Activated naive CD4-positive, alpha-beta T cell treated with anti-CD3 and anti-CD28 coated beads for 36 hours (primary cell): ENCODE results near the gene GPC1. TPM values are rescaled to one million over a fixed set of nuclear protein-coding genes. Genes with fewer than 3 reads are reported as not detected.
A peak's percentile ranks its signal among the peaks of the same experiment; 100 is the strongest.

Experiments used
- CTCF ChIA-PET: fragments of 350-600 bp; sonication (Branson Sonifier 250); formaldehyde crosslinking; loops from one replicate; lab custom pipeline; 2021; ENCODE audit warnings: antibody characterized with exemption; lab: Charles Lee
- DNase-seq: peaks from one replicate; pipeline ENCODE4 v3.0.0-alpha.2; 2020
- H3K27ac Mint-ChIP-seq: one replicate; pipeline ENCODE4 v1.8.0; 2021; ENCODE audit warnings: mild to moderate bottlenecking, mixed read lengths
- H3K27me3 Mint-ChIP-seq: one replicate; pipeline ENCODE4 v1.8.0; 2021; ENCODE audit warnings: low read depth, mixed read lengths
- H3K36me3 Mint-ChIP-seq: one replicate; pipeline ENCODE4 v1.8.0; 2021; ENCODE audit warnings: low read depth, mixed read lengths
- H3K4me1 Mint-ChIP-seq: one replicate; pipeline ENCODE4 v1.8.0; 2021; ENCODE audit warnings: low read depth, mixed read lengths
- H3K4me3 Mint-ChIP-seq: one replicate; pipeline ENCODE4 v1.8.0; 2021; ENCODE audit warnings: mild to moderate bottlenecking, moderate library complexity, mixed read lengths
- H3K9me3 Mint-ChIP-seq: one replicate; pipeline ENCODE4 v1.8.0; 2021; ENCODE audit warnings: mixed read lengths
- intact Hi-C: fragments of 100-400 bp; cut with micrococcal nuclease; formaldehyde crosslinking; loops from one replicate; pipeline ENCODE4 v1.15.1; 2023
- total RNA-seq, 2 experiments: library from RNA; stranded (reverse); gene quantifications; one replicate each; pipeline ENCODE4 v1.2.3, GENCODE V29; 2021

Gene GPC1
- total RNA-seq, 2 experiments from 2014 or later, result 1.2 to 1.5 TPM

DNA sequence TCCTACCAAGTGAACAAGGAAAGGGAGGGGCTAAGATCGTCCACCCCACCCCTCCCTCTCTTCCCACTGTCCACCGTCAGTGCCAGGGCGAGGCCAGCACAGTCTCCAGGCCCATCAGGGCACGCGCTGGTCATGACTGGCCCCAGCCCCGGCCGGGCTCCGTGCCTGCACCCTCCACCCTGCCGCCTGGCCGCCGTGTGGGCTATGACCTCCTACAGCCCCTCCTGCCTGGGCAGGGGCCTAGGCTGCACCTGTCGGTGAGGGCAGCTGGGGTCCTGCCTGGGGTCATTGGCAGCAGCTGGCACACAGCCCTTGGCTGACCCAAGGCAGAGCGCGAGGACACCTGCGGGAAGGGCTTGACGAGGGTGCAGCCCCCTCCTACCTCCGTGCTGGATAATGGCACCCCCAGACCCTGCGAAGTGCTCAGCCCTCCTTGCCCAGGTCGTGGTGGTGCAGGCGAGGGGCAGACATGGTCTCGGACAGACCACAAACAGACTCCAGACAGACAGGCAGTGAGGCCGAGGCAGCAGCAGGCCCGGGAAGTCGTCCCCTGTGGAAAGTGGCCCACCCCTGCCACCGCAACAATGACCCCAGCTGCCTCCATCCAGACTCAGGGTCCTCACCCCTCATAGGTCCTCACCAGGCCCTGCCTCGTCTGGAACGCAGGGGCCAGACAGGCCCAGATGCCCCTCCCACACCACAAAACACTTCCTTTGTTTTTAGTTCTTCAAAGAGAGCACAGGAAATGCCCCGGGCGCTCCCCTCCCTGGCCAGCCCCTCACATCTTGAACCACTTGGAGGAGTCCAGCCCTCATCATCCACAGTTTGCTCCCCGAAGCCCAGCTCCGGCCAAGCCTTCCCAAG, 43.1 kb upstream of the GPC1 start:
- no peaks in the 10 kb centered on the region for H3K9me3 Mint-ChIP-seq
- H3K27me3 Mint-ChIP-seq, result no peaks in the 10 kb centered on the region
- H3K27ac Mint-ChIP-seq, result no peak overlapping the region
- CTCF ChIA-PET, result no interaction called here
- H3K36me3 Mint-ChIP-seq, result no peaks in the 10 kb centered on the region
- no peak overlapping the region for H3K4me3 Mint-ChIP-seq
- intact Hi-C loops, result no loop called here
- H3K4me1 Mint-ChIP-seq, result peaks cover 2% of the 10 kb centered on the region
- DNase-seq, result peak; percentile 3

DNA sequence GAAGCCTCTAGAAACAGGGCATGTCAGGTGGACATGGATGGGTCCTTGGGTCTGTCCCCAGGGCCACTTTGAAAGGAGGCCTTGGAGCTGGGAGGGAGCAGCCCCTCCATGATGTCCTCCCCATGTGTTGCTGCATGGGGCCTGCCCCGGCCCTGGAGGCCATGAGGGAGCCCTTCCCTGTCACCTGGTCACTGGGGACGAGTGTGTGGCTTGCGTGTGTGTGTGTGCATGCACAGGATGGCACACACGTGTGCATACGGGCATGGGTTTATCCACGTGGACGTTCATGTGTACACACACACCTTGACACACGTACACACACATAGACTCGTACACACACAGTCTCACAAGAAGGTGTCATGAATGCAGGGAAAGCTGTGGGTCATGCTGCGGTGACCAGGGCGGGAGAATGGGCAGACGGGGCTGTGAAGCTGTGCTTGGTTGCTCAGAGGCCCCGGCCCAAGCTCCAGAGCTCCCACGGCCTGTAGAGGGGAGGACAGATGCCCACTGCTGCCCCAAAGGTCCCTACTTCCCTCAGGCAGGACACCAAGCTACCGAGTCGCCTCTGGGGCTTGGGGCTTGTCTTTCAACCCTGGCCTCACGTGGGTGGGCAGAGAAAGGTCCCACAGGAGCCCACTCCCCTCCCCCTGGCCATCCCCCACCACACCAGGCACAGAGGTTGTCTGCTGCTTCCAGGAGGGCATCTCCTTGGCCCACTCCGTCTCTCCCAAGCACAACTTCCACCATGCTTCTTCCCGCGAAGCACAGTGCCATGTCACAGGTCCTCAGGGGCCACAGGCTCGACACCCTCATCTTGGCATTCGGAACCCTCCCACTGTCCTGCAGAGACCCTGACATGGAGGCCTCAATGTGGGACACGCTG, 42.3 kb upstream of the GPC1 start:
- Mint-ChIP-seq H3K27me3 (no peaks in the 10 kb centered on the region), H3K27ac (no peak overlapping the region)
- CTCF ChIA-PET, result no interaction called here

DNA sequence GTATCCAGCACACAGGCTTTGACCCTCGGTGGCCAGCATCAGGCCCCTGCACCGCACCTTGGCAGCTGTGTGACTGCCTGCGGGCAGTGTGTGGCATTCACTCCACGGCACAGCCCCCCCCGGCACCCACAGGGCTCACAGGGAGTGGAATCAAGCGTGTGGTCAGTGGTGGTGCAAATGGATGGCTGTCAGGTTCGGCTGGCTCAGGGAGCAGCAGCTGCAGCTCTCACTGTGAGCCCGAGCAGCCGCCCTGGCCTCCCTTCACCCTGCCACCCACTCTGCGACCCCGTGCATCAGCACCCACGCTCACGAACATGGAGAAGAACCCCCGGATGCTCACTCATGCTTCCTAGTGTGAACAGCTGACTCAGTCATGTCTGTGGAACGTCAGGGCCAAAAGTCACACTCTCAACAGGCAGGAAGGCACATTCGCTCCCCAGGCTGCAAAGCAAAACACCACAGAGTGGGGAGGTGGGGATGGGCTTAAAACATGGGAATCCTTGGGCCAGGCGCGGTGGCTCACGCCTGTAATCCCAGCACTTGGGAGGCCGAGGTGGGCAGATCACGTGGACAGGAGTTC, 41.5 kb upstream of the GPC1 start:
- no peak for DNase-seq
- Mint-ChIP-seq H3K27me3 (no peaks in the 10 kb centered on the region), H3K9me3 (no peaks in the 10 kb centered on the region), H3K4me3 (no peak overlapping the region), H3K36me3 (no peaks in the 10 kb centered on the region), H3K4me1 (peaks cover 2% of the 10 kb centered on the region), H3K27ac (no peak overlapping the region)
- CTCF ChIA-PET, result no interaction called here
- intact Hi-C loops, result no loop called here

More for the DNA sequence above, 42.3 kb upstream of the GPC1 start:
- no peak overlapping the region for H3K4me3 Mint-ChIP-seq
- DNase-seq, result no peak
- no peaks in the 10 kb centered on the region for H3K9me3 Mint-ChIP-seq
- peaks cover 2% of the 10 kb centered on the region for H3K4me1 Mint-ChIP-seq
- no peaks in the 10 kb centered on the region for H3K36me3 Mint-ChIP-seq
- intact Hi-C loops, result no loop called here

DNA sequence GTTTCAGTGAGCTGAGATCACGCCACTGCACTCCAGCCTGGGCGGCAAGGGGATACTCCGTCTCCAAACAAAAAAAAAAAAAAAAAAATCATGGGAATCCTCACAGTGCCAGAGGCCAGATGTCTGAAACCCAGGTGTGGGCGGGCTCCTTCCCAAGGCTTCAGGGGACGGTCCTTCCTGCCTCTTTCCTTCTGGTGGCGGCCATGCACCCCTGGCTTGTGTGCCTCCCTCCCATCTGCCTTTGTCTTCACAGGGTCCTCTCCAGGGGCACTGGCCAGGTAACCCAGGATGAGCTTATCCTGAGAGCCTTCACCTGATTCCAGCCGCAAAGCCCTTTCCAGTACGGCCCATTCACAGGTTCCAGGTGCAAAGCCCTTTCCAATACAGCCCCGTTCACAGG, 40.9 kb upstream of the GPC1 start:
- CTCF ChIA-PET, result interaction anchor here (0.6 kb wide), 1 partner anchor 160 kb away, joined by 4 read pairs; no protein-coding TSS in a partner anchor
- intact Hi-C loops, result no loop called here
- DNase-seq, result no peak
- Mint-ChIP-seq H3K4me3 (no peak overlapping the region), H3K27ac (no peak overlapping the region), H3K27me3 (no peaks in the 10 kb centered on the region), H3K9me3 (no peaks in the 10 kb centered on the region), H3K36me3 (no peaks in the 10 kb centered on the region), H3K4me1 (peaks cover 2% of the 10 kb centered on the region)

DNA sequence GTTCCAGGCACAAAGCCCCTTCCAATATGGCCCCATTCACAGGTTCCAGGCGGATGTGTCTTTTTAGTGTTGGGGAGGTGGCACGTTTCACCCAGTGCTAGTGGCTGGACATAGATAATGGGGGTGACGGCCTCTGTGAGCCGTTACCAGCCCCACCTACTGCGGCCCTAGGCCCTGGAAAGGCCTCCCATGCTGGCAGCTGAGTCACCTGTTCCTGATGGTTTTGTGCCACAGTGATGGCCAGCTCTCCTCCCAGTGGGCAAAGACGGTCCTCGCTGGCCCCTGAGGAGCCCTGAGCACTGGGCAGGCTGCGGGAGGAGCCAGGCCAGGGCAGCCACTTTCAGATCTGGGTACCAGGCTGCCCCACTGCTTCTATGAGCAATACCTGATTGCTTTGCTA, 40.0 kb upstream of the GPC1 start:
- Mint-ChIP-seq H3K4me1 (no peaks in the 10 kb centered on the region), H3K27me3 (no peaks in the 10 kb centered on the region), H3K4me3 (no peak overlapping the region), H3K36me3 (no peaks in the 10 kb centered on the region), H3K9me3 (no peaks in the 10 kb centered on the region), H3K27ac (no peak overlapping the region)
- CTCF ChIA-PET, result no interaction called here
- DNase-seq, result no peak
- intact Hi-C loops, result no loop called here

DNA sequence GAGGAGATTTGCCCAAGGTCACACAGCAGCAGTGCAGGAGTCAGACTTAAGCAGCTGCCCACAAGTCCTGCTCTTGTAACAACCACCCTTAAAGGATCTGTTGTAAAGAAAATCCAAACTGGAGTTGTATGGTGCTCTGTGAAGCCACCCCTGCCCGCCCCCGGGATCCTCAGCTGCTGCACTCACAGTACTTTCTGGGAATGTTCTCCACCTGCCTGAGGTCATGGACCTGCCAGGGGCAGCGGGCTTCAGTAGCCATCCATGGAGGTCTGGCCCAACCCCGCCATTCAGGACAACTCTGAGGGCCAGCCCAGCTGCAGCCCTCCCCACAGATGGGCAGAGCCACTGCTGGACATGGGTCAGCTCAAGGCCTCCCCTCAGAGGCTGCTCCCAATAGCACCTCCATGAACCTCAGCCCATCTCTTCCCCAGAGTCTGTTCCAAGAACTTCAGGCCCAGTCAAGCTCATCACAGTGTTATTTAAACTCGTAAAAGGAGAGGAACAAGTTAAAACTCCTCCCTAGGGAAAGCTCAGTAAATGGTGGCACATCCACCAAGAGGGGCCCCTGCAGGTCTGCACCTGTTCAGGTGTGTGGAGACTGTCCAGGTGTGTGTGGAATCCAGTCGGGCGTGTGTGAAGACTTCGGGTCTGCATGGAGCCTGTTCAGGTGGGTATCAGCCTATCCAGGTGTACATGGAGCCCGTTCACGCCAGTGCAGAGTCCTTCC, 39.4 kb upstream of the GPC1 start:
- H3K4me1 Mint-ChIP-seq, result no peaks in the 10 kb centered on the region
- intact Hi-C loops, result no loop called here
- no peak for DNase-seq
- no peaks in the 10 kb centered on the region for H3K27me3 Mint-ChIP-seq
- H3K27ac Mint-ChIP-seq, result no peak overlapping the region
- H3K36me3 Mint-ChIP-seq, result no peaks in the 10 kb centered on the region
- H3K4me3 Mint-ChIP-seq, result no peak overlapping the region
- H3K9me3 Mint-ChIP-seq, result no peaks in the 10 kb centered on the region
- CTCF ChIA-PET, result no interaction called here

DNA sequence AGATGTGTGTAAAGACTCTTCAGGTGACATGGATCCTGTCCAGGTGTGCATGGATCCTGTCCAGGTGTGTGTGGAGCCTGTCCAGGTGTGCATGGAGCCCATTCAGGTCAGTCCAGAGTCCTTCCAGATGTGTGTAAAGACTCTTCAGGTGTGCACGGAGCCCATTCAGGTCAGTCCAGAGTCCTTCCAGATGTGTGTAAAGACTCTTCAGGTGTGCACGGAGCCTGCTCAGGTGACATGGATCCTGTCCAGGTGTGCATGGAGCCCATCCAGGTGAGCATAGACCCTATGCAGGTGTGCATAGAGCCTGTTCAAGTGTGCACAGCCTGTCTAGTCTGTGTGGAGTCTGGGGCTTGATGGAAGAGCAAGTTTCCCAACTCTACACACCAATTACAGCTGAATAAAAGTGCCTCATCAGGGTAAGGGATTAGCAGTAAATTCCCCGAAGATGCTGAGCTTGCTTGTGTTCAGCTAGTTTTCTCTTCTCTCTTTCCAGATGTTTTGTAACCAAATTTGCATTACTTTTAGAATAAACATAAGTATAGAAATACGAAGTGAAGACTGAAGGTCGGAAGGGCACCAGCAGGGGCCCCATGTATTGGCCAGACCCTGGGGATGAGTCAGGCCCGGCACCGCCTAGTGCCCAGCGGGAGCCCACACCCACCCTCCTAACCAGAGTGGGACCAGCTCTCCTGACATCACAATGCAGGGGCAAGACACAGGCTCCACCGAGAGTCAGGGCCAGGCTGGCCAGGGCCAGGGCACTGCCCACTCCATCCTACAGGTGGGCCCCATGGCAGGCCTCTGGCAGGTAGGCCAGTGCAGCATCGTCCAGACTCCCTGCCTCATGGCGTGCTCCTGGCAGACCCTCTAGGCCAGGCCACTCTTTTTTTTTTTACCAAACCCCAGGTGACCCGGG, 38.6 kb upstream of the GPC1 start:
- H3K4me1 Mint-ChIP-seq, result no peaks in the 10 kb centered on the region
- H3K27ac Mint-ChIP-seq, result no peak overlapping the region
- intact Hi-C loops, result no loop called here
- CTCF ChIA-PET, result no interaction called here
- H3K27me3 Mint-ChIP-seq, result no peaks in the 10 kb centered on the region
- H3K9me3 Mint-ChIP-seq, result no peaks in the 10 kb centered on the region
- no peak for DNase-seq
- H3K36me3 Mint-ChIP-seq, result no peaks in the 10 kb centered on the region
- no peak overlapping the region for H3K4me3 Mint-ChIP-seq

DNA sequence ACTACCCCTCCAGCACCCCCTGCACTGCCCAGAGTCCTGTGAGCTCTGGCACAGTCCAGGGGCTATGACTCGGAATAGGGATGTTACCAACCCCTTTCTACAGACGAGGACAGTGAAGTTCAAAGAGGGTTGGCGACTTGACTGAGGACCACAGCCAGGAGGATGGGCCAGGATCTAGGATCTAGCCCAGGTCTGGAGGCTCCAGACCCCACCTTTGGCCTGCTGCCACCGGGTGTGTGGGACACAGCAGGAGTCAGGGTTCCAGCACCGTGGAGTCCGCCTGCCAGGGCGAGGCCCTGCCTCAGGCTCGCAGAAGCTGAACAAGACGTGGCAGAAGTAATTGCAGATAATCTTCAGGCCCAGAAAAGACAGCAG, 37.9 kb upstream of the GPC1 start:
- Mint-ChIP-seq H3K27me3 (no peaks in the 10 kb centered on the region), H3K4me3 (no peak overlapping the region), H3K4me1 (peaks cover 3% of the 10 kb centered on the region), H3K36me3 (no peaks in the 10 kb centered on the region), H3K9me3 (no peaks in the 10 kb centered on the region), H3K27ac (no peak overlapping the region)
- DNase-seq, result no peak
- CTCF ChIA-PET, result no interaction called here
- intact Hi-C loops, result no loop called here

DNA sequence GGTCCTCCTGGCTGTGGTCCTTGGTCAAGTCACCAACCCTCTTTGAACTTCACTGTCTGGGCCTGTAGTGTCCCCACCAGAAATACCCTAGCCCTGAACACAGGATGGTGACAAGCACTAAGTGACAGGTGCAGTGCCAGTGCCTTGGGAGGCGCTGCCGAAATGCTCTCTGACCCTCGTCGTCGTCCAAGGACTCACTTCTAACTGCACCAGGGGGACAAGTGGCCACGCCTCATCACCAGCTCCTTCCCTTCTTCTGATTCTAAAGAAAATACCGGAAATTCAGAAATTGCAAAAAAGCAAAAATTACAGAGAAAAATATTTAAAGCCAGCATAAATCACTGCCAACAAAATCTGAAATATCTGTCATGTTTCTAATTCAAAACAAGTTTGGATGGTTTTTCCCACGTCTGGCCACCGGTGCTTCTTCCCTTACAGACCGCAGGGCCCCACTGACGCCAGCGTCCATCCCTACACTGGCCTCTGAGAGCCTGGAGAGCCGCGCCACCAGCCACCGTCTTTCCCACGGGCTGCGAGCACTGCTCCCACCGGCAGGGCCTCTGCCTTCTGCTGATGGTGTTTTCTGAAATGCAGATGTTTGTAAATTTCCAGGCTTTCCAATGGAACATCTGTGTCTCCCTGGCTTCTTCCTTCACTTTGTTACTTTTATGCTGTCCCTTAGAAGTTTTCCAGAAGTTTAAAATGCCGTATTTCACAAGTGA, 37.4 kb upstream of the GPC1 start:
- CTCF ChIA-PET, result no interaction called here
- H3K4me1 Mint-ChIP-seq, result peaks cover 9% of the 10 kb centered on the region
- intact Hi-C loops, result no loop called here
- no peaks in the 10 kb centered on the region for H3K9me3 Mint-ChIP-seq
- DNase-seq, result no peak
- H3K27ac Mint-ChIP-seq, result no peak overlapping the region
- no peaks in the 10 kb centered on the region for H3K36me3 Mint-ChIP-seq
- no peaks in the 10 kb centered on the region for H3K27me3 Mint-ChIP-seq
- no peak overlapping the region for H3K4me3 Mint-ChIP-seq

DNA sequence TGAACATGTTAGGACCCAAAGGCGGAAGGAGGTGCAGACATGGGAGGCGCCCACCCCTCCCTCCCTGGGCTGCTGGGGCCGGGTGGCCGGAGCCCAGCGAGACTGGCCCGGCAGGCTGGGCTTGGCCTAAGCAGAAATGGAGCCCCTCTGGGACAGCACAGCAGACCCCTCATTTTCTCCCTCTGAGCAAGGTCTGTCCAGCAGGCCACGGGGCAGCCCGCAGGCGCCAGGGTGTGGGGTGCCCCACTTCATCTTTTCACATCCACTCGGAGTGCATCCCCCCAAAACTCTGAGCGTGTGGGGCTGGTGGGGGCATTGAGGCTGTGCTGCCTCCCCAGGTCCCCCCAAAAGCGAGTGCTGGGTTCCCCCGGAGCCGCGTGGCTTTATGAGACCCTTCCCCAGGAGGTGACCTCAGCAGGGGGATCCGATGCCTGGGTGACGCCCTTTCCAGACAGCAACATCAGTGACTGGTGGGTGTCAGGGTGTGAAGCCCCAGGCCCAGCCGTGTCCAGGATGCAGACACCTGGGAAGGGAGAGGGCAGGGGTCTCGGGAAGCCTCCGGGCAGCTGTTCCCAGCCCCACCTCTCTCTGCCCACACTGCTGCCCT, 36.7 kb upstream of the GPC1 start:
- H3K27me3 Mint-ChIP-seq, result no peaks in the 10 kb centered on the region
- no peak overlapping the region for H3K4me3 Mint-ChIP-seq
- no peaks in the 10 kb centered on the region for H3K36me3 Mint-ChIP-seq
- CTCF ChIA-PET, result no interaction called here
- intact Hi-C loops, result no loop called here
- no peaks in the 10 kb centered on the region for H3K9me3 Mint-ChIP-seq
- no peak for DNase-seq
- H3K4me1 Mint-ChIP-seq, result peaks cover 13% of the 10 kb centered on the region
- no peak overlapping the region for H3K27ac Mint-ChIP-seq
